ENCODE measurements around the gene DACT3.

DACT3 gene

DNA sequence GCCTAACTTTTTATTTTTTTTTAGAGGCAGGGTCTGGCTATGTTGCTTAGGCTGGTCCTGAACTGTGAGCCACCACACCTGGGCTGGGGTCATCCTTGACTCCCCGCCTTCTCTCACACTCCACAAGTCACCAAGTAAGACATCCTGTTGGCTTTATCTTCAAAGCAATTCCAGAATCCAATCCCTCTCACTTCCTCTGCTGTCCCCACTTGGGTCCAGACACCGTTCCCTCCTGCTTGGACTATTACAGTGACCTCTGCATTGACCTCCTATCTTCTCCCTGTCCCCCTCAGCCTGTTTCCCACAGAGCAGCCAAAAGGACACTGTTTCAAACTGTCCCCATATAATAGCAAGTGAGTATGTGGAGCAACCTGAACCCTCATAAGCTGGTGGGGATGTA, 20.3 kb downstream of the DACT3 start:
- no peak for DNase-seq (ENCODE audit: low spot score)
- TF ChIP-seq, protein P1, sequence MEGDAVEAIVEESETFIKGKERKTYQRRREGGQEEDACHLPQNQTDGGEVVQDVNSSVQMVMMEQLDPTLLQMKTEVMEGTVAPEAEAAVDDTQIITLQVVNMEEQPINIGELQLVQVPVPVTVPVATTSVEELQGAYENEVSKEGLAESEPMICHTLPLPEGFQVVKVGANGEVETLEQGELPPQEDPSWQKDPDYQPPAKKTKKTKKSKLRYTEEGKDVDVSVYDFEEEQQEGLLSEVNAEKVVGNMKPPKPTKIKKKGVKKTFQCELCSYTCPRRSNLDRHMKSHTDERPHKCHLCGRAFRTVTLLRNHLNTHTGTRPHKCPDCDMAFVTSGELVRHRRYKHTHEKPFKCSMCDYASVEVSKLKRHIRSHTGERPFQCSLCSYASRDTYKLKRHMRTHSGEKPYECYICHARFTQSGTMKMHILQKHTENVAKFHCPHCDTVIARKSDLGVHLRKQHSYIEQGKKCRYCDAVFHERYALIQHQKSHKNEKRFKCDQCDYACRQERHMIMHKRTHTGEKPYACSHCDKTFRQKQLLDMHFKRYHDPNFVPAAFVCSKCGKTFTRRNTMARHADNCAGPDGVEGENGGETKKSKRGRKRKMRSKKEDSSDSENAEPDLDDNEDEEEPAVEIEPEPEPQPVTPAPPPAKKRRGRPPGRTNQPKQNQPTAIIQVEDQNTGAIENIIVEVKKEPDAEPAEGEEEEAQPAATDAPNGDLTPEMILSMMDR (IDR thresholded peaks at IDR 0.05): no peak
- H3K27ac ChIP-seq: peak overlapping the region; percentile 87 to 94
- no peak overlapping the region for H3K4me3 ChIP-seq

DNA sequence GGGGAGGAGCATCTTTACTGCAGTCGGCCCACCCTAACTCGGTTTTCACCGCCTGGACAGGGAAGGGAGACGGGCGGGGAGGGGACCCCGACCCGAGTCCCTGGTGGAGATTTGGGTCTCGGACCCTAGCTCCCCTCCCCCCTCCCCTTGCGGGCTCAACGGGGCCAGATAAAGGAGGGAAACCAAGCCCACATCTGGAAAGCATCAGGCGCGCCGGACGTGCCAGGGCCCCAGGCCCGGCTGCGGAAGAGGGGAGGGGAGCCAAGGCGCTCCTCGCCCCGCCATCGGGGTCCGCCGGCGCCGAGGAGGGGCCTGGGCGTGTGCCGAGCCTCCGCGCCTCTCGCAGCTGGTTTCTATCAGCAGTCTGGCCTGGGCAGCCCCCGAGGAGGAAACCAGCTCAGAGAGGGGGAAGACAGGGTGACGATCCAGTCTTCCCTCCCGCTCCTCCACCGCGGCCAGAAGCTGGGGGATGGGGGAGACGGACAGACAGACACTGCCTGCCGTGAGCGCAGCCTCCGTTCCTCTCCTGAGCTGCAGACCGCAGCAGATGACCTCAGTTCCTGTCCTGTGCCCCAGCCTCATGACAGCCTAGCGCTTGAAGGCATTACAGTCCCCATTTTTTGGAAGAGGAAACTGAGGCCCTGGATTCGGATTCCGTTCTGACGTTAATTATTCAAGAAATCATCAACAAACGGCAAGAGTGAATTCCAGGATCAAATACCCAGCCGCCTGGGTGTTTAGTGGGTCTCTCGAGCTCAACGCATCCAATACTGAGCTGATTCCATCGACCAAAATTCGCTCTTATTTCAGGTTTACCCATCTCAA, 21.4 kb downstream of the DACT3 start:
- no peak for DNase-seq (ENCODE audit: low spot score)
- TF ChIP-seq, protein P1 (IDR thresholded peaks at IDR 0.05): no peak
- H3K4me3 ChIP-seq: peak overlapping the region; percentile 73
- H3K27ac ChIP-seq: peak overlapping the region; percentile 87 to 94

DNA sequence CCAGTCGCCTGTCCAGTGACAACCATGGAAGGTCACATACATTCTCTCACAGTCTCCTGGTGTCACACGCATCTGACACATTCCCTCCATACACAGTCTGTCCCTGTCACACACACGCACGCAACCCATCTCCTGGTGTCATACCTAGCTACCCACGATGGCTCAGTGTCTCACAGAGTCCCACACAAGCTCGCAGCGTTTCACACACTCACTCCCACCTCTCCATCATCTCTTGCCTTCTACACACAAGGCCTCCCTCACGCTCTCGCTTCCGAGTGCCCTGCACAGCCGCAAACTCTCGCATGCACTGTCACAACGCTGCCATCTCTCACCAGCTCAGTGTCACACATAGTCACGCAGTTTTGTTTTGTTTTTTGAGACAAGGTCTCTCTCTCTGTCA, 23.8 kb downstream of the DACT3 start:
- no peak for DNase-seq (ENCODE audit: low spot score)
- Histone ChIP-seq H3K4me3 (no peak overlapping the region), H3K27ac (no peak overlapping the region)
- TF ChIP-seq, protein P1 (IDR thresholded peaks at IDR 0.05): no peak

DNA sequence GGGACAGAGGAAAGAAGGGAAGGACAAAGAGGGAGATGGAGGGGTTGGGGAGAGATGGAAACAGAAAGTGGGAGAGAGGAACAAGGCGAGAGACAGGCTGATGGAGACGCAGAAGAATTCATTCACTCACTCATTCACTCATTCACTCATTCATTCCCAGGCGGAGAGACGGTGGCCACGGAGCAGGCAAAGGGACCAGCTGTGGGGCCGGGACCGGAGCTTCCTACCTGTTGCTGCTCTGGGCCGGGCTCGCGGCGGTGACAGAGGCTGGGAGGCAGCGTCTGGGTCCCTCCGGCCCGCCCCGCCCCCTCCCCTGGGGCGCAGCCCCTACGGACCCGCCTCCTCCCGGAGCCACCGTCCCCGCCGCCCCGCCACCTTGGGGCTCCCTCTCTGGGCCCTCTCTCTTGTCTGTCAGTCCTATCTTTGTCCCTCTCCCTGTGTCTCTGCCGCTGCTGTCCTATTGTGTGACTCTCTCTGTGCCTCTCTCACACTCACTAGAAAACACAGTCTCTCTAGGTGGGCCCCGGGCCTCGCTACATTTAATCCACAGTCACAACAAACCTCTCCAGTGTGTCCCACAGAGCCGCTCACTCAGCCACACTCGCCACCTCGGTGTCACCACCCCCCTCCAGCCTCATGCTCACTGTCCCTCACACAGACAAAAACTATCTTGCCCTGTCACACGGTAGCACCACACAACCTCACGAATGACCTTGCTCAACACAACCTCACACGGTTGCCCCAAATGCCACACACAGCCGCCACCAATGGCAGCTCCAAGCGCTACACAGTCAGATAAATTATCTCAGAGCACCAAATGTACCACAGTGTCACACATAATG, 24.8 kb downstream of the DACT3 start, which contains the start of gene GNG8:
TSS of gene GNG8 (minus strand) at position 283 of the 842 bp plus-strand sequence. CDS start 1,520 bp downstream, outside the sequence.
- Histone ChIP-seq H3K27ac (peak within 1 kb of the TSS in 1 of 2 donors; percentile 65), H3K4me3 (peak within 1 kb of the TSS; percentile 71)
- no peak for DNase-seq (ENCODE audit: low spot score)
- TF ChIP-seq, protein P1 (IDR thresholded peaks at IDR 0.05): no peak

DNA sequence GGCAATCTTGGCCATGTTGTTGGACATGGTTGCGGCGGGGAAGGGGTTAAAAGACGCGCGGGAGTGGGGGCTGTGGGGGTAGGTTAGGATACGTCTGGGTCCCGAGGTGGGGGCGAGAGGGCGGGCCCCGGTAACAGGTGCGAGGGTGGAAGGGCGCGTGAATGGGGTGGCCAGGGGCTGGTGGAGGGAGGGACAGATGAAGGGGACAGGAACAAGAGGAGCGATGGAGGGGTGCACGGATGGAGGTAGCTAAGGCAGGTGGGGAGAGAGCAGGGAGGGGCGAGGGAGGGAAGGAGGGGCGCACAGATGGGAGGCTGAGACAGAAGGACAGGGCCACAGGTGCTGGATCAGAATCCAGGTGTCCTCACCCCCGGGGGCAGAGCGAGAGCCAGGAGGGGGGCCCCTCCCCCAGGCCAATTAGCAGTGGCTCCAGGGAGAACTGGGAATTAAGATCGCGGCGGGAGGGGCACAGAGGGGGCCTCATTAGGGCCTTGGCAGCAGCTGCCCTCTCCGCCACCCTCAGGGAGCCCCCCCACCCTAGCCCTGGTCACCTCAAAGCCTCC, 26.2 kb downstream of the DACT3 start:
- peak overlapping the region; percentile 71 for H3K4me3 ChIP-seq
- TF ChIP-seq, protein P1 (IDR thresholded peaks at IDR 0.05): no peak
- peak overlapping the region in 1 of 2 donors; percentile 65 for H3K27ac ChIP-seq
- no peak for DNase-seq (ENCODE audit: low spot score)

DNA sequence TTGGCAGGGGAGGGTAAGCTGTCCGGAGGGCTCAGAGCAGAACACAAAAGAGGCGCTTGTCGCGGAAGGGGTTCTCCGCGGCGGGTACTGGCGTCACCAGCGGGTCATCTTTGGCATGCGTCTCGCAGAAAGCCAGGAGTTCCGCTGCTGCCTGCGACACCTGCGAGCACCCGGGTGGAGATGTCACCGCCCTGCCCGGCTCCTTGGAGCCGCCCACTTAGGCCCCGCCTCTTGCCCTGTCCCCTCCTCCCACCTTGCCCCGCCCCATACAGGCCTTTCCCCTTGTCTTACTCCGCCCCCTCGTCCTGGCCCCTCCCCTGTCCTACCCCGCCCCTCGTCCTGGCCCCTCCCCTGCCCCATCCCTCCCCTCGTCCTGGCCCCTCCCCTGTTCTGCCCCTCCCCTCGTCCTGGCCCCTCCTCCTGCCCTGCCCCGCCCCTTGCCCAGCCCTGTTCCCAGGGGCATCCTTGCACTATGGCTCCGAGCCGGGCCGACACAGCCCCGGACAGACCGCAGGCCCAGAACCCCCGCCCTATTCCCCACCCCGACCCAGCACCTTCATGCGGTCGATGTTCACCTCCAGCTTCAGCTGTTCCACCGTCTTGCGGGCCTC, 26.8 kb downstream of the DACT3 start:
- Histone ChIP-seq H3K27ac (peak overlapping the region in 1 of 2 donors; percentile 65), H3K4me3 (peak overlapping the region; percentile 71)
- TF ChIP-seq, protein P1 (IDR thresholded peaks at IDR 0.05): no peak
- DNase-seq (ENCODE audit: low spot score): peak; percentile 92
